CD4-positive, CD25-positive, alpha-beta regulatory T cell (primary cell): Measurements from ENCODE around the gene CACNA2D1. TPM values are rescaled to one million over a fixed set of nuclear protein-coding genes. Genes with fewer than 3 reads are reported as not detected.

Experiments used
- ATAC-seq, 2 donors: fragments of 150-1000 bp; cut with Tn5 transposase; one replicate each; pipeline ENCODE4 v1.10.0; 2021; ENCODE audit warnings: low read depth in 2 of 2, moderate number of reproducible peaks in 2 of 2, moderate library complexity in 1 of 2
- DNase-seq, 3 donors: peaks; one replicate each; pipeline versions ENCODE4 v3.0.0 to v3.0.0-alpha.2; 2012 to 2022; ENCODE audit warnings: mixed read lengths in 1 of 3
- H3K27ac ChIP-seq: one replicate; pipeline ENCODE4 v1.7.0; 2013; ENCODE audit warnings: mild to moderate bottlenecking, low read length; ENCODE audit not compliant: insufficient read depth, poor library complexity, severe bottlenecking
- H3K27me3 ChIP-seq: one replicate; pipeline ENCODE4 v1.7.0; 2013; ENCODE audit warnings: low read length; ENCODE audit not compliant: control insufficient read depth, insufficient read depth
- H3K36me3 ChIP-seq: one replicate; pipeline ENCODE4 v1.7.0; 2013; ENCODE audit warnings: mild to moderate bottlenecking, low read length, moderate library complexity; ENCODE audit not compliant: control insufficient read depth, insufficient read depth
- H3K4me1 ChIP-seq: 2 replicates; pipeline ENCODE4 v1.7.0; 2013; ENCODE audit warnings: mild to moderate bottlenecking, low read length; ENCODE audit not compliant: insufficient read depth, control insufficient read depth, poor library complexity, severe bottlenecking
- H3K4me3 ChIP-seq: one replicate; pipeline ENCODE4 v1.7.0; 2013; ENCODE audit warnings: low read depth, mild to moderate bottlenecking, low read length, moderate library complexity
- H3K9me3 ChIP-seq, 2 experiments: 1 replicate in 1 of 2; 2 replicates in 1 of 2; pipeline ENCODE4 v1.7.0; 2013; ENCODE audit warnings: low read length in 2 of 2, mild to moderate bottlenecking in 1 of 2, moderate library complexity in 1 of 2; ENCODE audit not compliant: control insufficient read depth in 2 of 2
- H3K27ac Mint-ChIP-seq, 3 donors: one replicate each; pipeline ENCODE4 v1.8.0; 2020 to 2022; ENCODE audit warnings: mild to moderate bottlenecking in 3 of 3, mixed read lengths in 3 of 3, moderate library complexity in 2 of 3
- H3K27me3 Mint-ChIP-seq: one replicate; pipeline ENCODE4 v1.8.0; 2022; ENCODE audit warnings: mild to moderate bottlenecking, mixed read lengths
- H3K36me3 Mint-ChIP-seq: one replicate; pipeline ENCODE4 v1.8.0; 2020; ENCODE audit warnings: mixed read lengths
- H3K4me1 Mint-ChIP-seq, 4 donors: one replicate each; pipeline ENCODE4 v1.8.0; 2020 to 2022; ENCODE audit warnings: mixed read lengths in 4 of 4, mild to moderate bottlenecking in 1 of 4
- H3K4me3 Mint-ChIP-seq, 4 donors: one replicate each; pipeline ENCODE4 v1.8.0; 2020 to 2022; ENCODE audit warnings: mild to moderate bottlenecking in 4 of 4, mixed read lengths in 4 of 4, moderate library complexity in 3 of 4
- H3K9me3 Mint-ChIP-seq, 7 donors: one replicate each; pipeline ENCODE4 v1.8.0; 2020 to 2022; ENCODE audit warnings: mixed read lengths in 7 of 7, mild to moderate bottlenecking in 3 of 7, moderate library complexity in 2 of 7
- polyA plus RNA-seq, 4 donors: library from polyadenylated mRNA; unstranded; fragments of 300-500 nt; fragmentation: Illumina TruSeq; gene quantifications; one replicate each; pipeline ENCODE4 v1.2.3, GENCODE V29; 2021
- total RNA-seq: library from RNA; stranded (reverse); gene quantifications from one replicate; pipeline ENCODE4 v1.2.3, GENCODE V29; 2022

The CACNA2D1 gene
- total and polyA plus RNA-seq, 5 donors from 2014 or later = not detected

DNA sequence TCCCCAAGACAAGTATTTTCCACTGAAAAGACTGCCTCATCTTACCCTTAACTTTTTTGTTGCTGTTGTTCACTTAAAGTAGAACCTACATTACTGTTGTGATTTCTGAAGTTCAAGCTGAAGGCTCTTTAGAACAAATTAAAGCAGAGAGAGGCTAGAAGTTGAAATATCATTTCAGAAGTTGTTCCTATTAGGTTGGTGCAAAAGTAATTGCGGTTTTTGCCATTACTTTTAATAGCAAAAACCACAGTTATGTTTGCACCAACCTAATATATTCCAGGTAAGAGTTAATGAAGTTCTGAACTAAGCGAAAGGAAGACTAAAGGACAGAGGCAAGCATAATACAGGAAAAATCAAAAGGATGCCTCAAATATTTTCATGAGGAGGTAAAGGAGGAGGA lies 153.7 kb downstream of the CACNA2D1 start:
- Histone ChIP-seq H3K4me1 (no peaks in the 10 kb centered on the region), H3K27ac (no peak overlapping the region), H3K4me3 (no peak overlapping the region), H3K36me3 (no peaks in the 10 kb centered on the region), H3K27me3 (no peaks in the 10 kb centered on the region), H3K9me3 (no peaks in the 10 kb centered on the region)
- DNase-seq = no peak
- Mint-ChIP-seq H3K9me3 (peaks cover 0 to 11% (median 6%) of the 10 kb centered on the region in 7 donors), H3K36me3 (no peaks in the 10 kb centered on the region), H3K4me1 (no peaks in the 10 kb centered on the region), H3K27ac (peak overlapping the region in 1 of 3 donors; percentile 11), H3K27me3 (no peaks in the 10 kb centered on the region), H3K4me3 (no peak overlapping the region)
- no peak for ATAC-seq

DNA sequence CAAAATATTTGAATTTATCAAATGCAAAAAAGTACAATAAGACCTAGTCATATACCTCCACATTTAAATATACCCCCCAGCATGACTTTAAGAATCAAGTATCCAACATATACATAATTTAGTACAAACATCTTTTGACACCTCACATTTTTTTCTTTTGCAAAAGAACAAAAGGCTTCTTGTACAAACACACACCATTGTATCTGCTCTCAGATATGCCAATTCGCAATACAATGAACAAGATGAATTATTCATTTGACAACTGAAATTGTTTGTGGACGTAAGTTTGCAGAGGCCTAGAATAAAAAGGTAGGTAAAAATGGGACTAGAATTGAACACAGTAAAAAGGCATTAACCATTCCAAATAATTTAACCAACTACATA lies 154.4 kb downstream of the CACNA2D1 start:
- Histone ChIP-seq H3K27me3 (no peaks in the 10 kb centered on the region), H3K4me3 (no peak overlapping the region), H3K36me3 (no peaks in the 10 kb centered on the region), H3K27ac (no peak overlapping the region), H3K9me3 (no peaks in the 10 kb centered on the region), H3K4me1 (no peaks in the 10 kb centered on the region)
- no peaks in the 10 kb centered on the region for H3K27me3 Mint-ChIP-seq
- DNase-seq = no peak
- no peaks in the 10 kb centered on the region for H3K4me1 Mint-ChIP-seq
- no peak for ATAC-seq
- no peak overlapping the region for H3K27ac Mint-ChIP-seq
- no peak overlapping the region for H3K4me3 Mint-ChIP-seq
- peaks cover 0 to 12% (median 6%) of the 10 kb centered on the region in 7 donors for H3K9me3 Mint-ChIP-seq
- H3K36me3 Mint-ChIP-seq = no peaks in the 10 kb centered on the region

DNA sequence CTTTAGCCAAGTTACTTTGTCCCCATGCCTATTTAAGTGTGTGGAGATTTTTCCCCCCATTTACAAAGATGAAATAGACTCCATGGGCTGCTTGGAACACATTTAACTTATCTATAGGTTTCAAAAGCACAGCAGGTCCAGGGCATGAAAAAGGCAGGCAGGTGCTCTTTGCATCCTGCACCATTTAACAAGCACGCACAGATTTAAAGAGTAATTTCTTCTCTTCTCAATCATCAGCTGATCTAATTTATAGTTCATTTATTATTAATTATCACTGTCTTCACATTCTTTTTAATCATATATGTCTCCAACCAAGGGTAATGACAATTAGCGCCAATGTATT lies 156.8 kb downstream of the CACNA2D1 start:
- ATAC-seq = no peak
- Histone ChIP-seq H3K36me3 (no peaks in the 10 kb centered on the region), H3K4me1 (no peaks in the 10 kb centered on the region), H3K4me3 (no peak overlapping the region), H3K9me3 (no peaks in the 10 kb centered on the region), H3K27me3 (no peaks in the 10 kb centered on the region), H3K27ac (no peak overlapping the region)
- no peak overlapping the region for H3K27ac Mint-ChIP-seq
- H3K9me3 Mint-ChIP-seq = peaks cover 0 to 11% (median 5%) of the 10 kb centered on the region in 7 donors
- H3K27me3 Mint-ChIP-seq = no peaks in the 10 kb centered on the region
- H3K36me3 Mint-ChIP-seq = no peaks in the 10 kb centered on the region
- no peaks in the 10 kb centered on the region for H3K4me1 Mint-ChIP-seq
- DNase-seq = no peak
- H3K4me3 Mint-ChIP-seq = no peak overlapping the region

DNA sequence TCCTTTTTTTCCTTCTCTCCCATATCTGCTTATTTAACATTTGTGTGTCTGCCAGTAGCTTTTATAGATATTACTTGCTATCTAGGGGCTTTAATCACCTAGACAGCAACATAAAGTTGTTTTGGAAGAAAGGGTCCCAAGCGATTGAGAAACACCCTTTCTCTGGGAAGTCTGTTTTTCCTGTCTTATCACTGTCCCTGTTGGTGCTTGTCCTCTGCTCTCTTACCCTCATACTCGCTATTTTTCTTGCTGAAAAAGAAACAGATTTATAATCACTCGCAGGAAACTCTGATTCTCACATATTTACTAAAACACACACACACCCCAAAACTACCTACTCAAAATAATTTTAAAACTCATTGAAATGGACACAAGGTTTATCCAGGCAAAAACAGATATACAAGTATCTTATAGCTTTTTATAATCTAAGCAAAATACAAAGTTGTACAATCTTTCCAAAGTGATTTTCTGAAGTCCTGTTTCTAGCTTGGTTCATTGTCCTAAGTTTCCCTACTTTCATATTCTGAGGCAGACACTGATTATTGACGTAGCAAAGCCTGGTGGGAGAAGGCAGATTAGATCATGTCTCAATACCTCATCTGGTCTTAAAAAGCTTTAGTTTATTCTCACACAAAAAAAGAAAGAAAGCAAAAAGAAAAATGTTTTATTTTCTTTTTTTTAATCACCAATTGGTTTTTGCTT lies 157.3 kb downstream of the CACNA2D1 start:
- H3K4me1 Mint-ChIP-seq = no peaks in the 10 kb centered on the region
- H3K27me3 ChIP-seq = no peaks in the 10 kb centered on the region
- peaks cover 0 to 11% (median 5%) of the 10 kb centered on the region in 7 donors for H3K9me3 Mint-ChIP-seq
- no peaks in the 10 kb centered on the region for H3K36me3 ChIP-seq
- no peak for ATAC-seq
- H3K27ac ChIP-seq = no peak overlapping the region
- H3K9me3 ChIP-seq = no peaks in the 10 kb centered on the region
- H3K27ac Mint-ChIP-seq = no peak overlapping the region
- H3K27me3 Mint-ChIP-seq = no peaks in the 10 kb centered on the region
- no peaks in the 10 kb centered on the region for H3K36me3 Mint-ChIP-seq
- H3K4me1 ChIP-seq = no peaks in the 10 kb centered on the region
- DNase-seq = no peak
- no peak overlapping the region for H3K4me3 ChIP-seq
- H3K4me3 Mint-ChIP-seq = no peak overlapping the region

DNA sequence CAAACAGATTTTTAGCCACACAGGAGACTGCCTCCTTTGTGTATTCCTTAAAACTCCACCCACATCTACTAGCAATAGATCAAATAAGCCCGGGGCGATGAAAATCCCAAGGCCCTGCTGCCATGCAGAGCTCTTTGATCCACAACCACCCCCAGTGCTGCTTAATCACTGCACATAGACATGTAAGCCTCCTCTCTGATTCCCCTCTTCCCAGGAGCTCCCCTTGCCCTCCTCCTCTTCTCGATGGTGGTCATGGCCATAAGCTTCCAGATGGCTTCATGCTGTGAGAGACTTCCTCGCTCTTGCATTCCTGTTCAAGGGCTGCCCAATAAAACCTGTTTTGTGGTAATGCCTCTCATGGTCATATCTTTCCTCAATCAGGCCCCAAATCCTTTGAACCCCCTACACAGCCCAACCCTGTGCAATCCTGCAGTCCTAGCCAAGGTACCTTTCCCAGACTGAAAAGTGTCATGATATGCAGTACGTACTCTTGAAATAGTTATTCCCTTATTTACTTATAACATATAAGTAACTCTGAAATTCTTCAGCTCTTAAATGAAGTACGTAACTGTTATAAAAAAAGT lies 158.5 kb downstream of the CACNA2D1 start:
- Mint-ChIP-seq H3K27ac (no peak overlapping the region), H3K36me3 (no peaks in the 10 kb centered on the region), H3K9me3 (peaks cover 0 to 11% (median 5%) of the 10 kb centered on the region in 7 donors), H3K4me3 (no peak overlapping the region), H3K27me3 (no peaks in the 10 kb centered on the region), H3K4me1 (no peaks in the 10 kb centered on the region)
- ATAC-seq = no peak
- no peak for DNase-seq
- no peaks in the 10 kb centered on the region for H3K27me3 ChIP-seq
- H3K9me3 ChIP-seq = no peaks in the 10 kb centered on the region
- no peaks in the 10 kb centered on the region for H3K36me3 ChIP-seq
- no peaks in the 10 kb centered on the region for H3K4me1 ChIP-seq
- H3K4me3 ChIP-seq = no peak overlapping the region
- no peak overlapping the region for H3K27ac ChIP-seq

DNA sequence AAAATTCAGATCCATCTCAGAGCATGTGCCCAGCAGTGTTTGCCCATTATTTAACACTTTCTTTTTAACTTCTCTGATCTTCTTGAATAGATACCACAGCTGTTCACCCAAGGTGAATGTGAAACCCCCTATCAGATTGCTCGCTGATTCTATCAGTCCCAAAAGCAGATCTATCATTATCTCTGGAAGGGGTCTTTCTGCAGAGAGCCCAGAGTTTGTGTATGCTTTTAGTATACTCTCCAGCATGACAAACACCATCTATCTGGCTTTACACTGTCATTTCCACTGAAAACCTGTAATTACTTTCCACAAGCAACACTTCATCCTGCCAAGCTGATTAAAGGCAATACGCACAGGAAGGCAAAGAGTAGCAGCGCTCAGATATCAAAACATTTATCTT lies 168.2 kb downstream of the CACNA2D1 start:
- Histone ChIP-seq H3K27me3 (no peaks in the 10 kb centered on the region), H3K9me3 (no peaks in the 10 kb centered on the region), H3K4me1 (no peaks in the 10 kb centered on the region), H3K36me3 (no peaks in the 10 kb centered on the region), H3K4me3 (no peak overlapping the region), H3K27ac (no peak overlapping the region)
- Mint-ChIP-seq H3K4me3 (no peak overlapping the region), H3K27me3 (no peaks in the 10 kb centered on the region), H3K9me3 (peaks cover 0 to 4% (median 2%) of the 10 kb centered on the region in 7 donors), H3K4me1 (no peaks in the 10 kb centered on the region), H3K36me3 (no peaks in the 10 kb centered on the region), H3K27ac (no peak overlapping the region)
- no peak for DNase-seq
- no peak for ATAC-seq

DNA sequence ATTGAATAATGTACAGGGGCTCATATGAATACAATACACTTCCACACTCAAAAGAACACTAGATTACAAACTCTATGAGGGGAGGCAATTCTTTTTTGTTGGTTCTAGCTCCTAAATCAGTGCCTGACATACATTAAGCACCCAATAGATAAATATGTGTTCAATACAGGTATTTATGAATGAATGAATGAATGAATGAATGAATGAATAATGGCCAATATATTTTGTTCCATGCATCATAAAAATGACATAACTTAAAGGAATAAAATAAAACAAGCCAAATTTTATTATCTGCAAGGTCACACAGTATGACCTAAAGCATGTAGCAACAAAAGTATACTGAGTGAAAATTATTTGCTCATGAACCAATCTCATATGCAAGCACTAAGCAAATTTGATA lies 168.9 kb downstream of the CACNA2D1 start:
- no peak overlapping the region for H3K27ac ChIP-seq
- H3K27me3 Mint-ChIP-seq = no peaks in the 10 kb centered on the region
- no peaks in the 10 kb centered on the region for H3K27me3 ChIP-seq
- H3K4me1 Mint-ChIP-seq = no peaks in the 10 kb centered on the region
- peaks cover 0 to 5% (median 3%) of the 10 kb centered on the region in 7 donors for H3K9me3 Mint-ChIP-seq
- ATAC-seq = no peak
- no peaks in the 10 kb centered on the region for H3K9me3 ChIP-seq
- H3K4me3 ChIP-seq = no peak overlapping the region
- DNase-seq = no peak
- H3K36me3 Mint-ChIP-seq = no peaks in the 10 kb centered on the region
- H3K36me3 ChIP-seq = no peaks in the 10 kb centered on the region
- no peaks in the 10 kb centered on the region for H3K4me1 ChIP-seq
- H3K27ac Mint-ChIP-seq = no peak overlapping the region
- H3K4me3 Mint-ChIP-seq = no peak overlapping the region

DNA sequence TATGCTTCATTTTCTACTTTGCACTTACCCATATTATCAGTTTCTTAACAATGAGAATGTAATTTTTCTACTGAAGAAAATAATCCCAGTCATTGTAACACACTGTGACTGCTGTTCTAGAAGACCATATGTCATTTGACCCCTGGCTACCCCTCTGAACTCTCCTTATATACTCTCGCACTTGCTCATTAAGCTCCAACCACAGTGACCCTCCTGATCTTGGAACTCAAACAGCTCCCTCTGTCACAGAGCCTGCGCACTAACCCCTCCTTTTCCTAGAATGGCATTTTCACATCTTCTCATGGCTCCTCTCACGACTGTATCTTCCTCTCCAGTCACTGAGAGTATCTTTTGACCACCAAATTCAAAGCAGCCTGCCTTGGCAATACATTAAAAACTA lies 169.7 kb downstream of the CACNA2D1 start:
- Mint-ChIP-seq H3K9me3 (peaks cover 0 to 5% (median 3%) of the 10 kb centered on the region in 7 donors), H3K36me3 (no peaks in the 10 kb centered on the region), H3K4me3 (no peak overlapping the region), H3K4me1 (no peaks in the 10 kb centered on the region), H3K27ac (no peak overlapping the region), H3K27me3 (no peaks in the 10 kb centered on the region)
- Histone ChIP-seq H3K27ac (no peak overlapping the region), H3K4me3 (no peak overlapping the region), H3K9me3 (no peaks in the 10 kb centered on the region), H3K27me3 (no peaks in the 10 kb centered on the region), H3K36me3 (no peaks in the 10 kb centered on the region), H3K4me1 (no peaks in the 10 kb centered on the region)
- no peak for DNase-seq
- no peak for ATAC-seq
